Hepatocyte (in vitro differentiated cells): ENCODE measurements around the gene RASGRP1.

Source experiments
- EZH2 ChIP-seq: fragments of 200-600 bp; sonication (generic); IDR thresholded peaks from 2 replicates; pipeline ENCODE4 v1.6.1; 2016; ENCODE audit warnings: antibody characterized with exemption, mild to moderate bottlenecking, borderline replicate concordance
- EZH2phosphoT487 ChIP-seq: fragments of 200-600 bp; sonication (generic); IDR thresholded peaks from one replicate; pipeline ENCODE4 v1.6.1; 2018; ENCODE audit warnings: antibody characterized with exemption, mild to moderate bottlenecking, low read depth, moderate library complexity; ENCODE audit not compliant: unreplicated experiment, severe bottlenecking
- TF ChIP-seq, protein P1 (sequence below): fragments of 200-600 bp; sonication (generic); IDR thresholded peaks from 2 replicates; pipeline ENCODE4 v1.5.1; 2016; ENCODE audit warnings: antibody characterized with exemption, mild to moderate bottlenecking; ENCODE audit not compliant: poor library complexity

DNA sequence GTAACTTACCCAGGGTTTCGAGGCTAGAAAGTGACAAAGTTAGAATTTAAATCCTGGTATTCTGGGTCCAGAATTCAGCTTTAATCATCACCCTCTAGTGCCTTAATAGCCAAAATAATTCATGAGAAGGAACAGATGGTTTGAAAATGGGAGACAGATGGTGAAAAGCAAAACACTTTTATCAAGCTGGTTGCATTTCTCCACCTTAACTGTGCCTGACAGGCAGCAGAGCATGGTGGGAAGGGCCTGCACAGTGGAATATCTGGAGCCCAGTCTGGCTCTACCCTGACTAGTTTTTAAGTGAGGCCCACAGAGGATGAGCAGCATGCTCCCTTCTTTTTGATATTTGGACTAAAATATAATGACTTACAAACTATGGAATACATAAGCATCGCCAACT lies 35.6 kb upstream of the RASGRP1 start:
- TF ChIP-seq, protein P1, sequence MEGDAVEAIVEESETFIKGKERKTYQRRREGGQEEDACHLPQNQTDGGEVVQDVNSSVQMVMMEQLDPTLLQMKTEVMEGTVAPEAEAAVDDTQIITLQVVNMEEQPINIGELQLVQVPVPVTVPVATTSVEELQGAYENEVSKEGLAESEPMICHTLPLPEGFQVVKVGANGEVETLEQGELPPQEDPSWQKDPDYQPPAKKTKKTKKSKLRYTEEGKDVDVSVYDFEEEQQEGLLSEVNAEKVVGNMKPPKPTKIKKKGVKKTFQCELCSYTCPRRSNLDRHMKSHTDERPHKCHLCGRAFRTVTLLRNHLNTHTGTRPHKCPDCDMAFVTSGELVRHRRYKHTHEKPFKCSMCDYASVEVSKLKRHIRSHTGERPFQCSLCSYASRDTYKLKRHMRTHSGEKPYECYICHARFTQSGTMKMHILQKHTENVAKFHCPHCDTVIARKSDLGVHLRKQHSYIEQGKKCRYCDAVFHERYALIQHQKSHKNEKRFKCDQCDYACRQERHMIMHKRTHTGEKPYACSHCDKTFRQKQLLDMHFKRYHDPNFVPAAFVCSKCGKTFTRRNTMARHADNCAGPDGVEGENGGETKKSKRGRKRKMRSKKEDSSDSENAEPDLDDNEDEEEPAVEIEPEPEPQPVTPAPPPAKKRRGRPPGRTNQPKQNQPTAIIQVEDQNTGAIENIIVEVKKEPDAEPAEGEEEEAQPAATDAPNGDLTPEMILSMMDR = no peak
- TF ChIP-seq EZH2 = no peak
- TF ChIP-seq EZH2phosphoT487 = no peak
